HG03439 (cell line): Measurements from ENCODE around the gene RBM15.

ENCODE experiments used
- ATAC-seq: cut with Tn5 transposase; IDR thresholded peaks from one replicate; pipeline ENCODE4 v1.9.1; 2021; ENCODE audit warnings: mild to moderate bottlenecking, moderate library complexity; ENCODE audit not compliant: unreplicated experiment

RBM15 gene

GRCh38 chr1:110350360-110350759, 11.2 kb downstream of the RBM15 start:
- ATAC-seq, result no peak

GRCh38 chr1:110355321-110355720, 16.1 kb downstream of the RBM15 start:
- no peak for ATAC-seq

GRCh38 chr1:110356379-110356778, 17.2 kb downstream of the RBM15 start:
- no peak for ATAC-seq

- no peak for ATAC-seq
Measured at GRCh38 chr1:110360431-110360830, 21.3 kb downstream of the RBM15 start.

GRCh38 chr1:110361856-110362255, 22.7 kb downstream of the RBM15 start:
- no peak for ATAC-seq

GRCh38 chr1:110364221-110364620, 25.0 kb downstream of the RBM15 start:
- ATAC-seq, result no peak

GRCh38 chr1:110370827-110371226, 31.6 kb downstream of the RBM15 start:
- ATAC-seq, result no peak

- no peak for ATAC-seq
Measured at GRCh38 chr1:110375490-110375889, 36.3 kb downstream of the RBM15 start.

- ATAC-seq, result no peak
Measured at GRCh38 chr1:110380672-110381283, 41.6 kb downstream of the RBM15 start.

GRCh38 chr1:110383251-110383990, 44.2 kb downstream of the RBM15 start:
- no peak for ATAC-seq

GRCh38 chr1:110384581-110385321, 45.6 kb downstream of the RBM15 start:
- ATAC-seq, result no peak

- no peak for ATAC-seq
Measured at GRCh38 chr1:110385369-110385768, 46.2 kb downstream of the RBM15 start.

- ATAC-seq, result no peak
Measured at GRCh38 chr1:110387048-110387754, 48.0 kb downstream of the RBM15 start.

- ATAC-seq, result no peak
Measured at GRCh38 chr1:110390096-110390495, 50.9 kb downstream of the RBM15 start.

- no peak for ATAC-seq
Measured at GRCh38 chr1:110390692-110391245, 51.6 kb downstream of the RBM15 start, which contains the start of gene SLC16A4. TSS of gene SLC16A4 (minus strand) at chr1:110391026. CDS start at chr1:110389323, 1,703 bp downstream.

GRCh38 chr1:110393286-110393685, 54.1 kb downstream of the RBM15 start:
- ATAC-seq, result no peak

GRCh38 chr1:110393691-110394492, 54.7 kb downstream of the RBM15 start:
- ATAC-seq, result no peak

GRCh38 chr1:110394493-110394820, 55.3 kb downstream of the RBM15 start:
- no peak for ATAC-seq
